Measurements from ENCODE around the gene ARFRP1.

The ARFRP1 gene

GRCh38 chr20:63701329-63702035, 6.3 kb downstream of the ARFRP1 start:
- DNase-seq, result no peak

GRCh38 chr20:63701051-63701328, 6.8 kb downstream of the ARFRP1 start:
- no peak for DNase-seq

- no peak for DNase-seq
Observed at GRCh38 chr20:63700199-63701050, 7.4 kb downstream of the ARFRP1 start.

GRCh38 chr20:63699466-63700198, 8.1 kb downstream of the ARFRP1 start:
- no peak for DNase-seq

- no peak for DNase-seq
Observed at GRCh38 chr20:63698739-63699465, 8.9 kb downstream of the ARFRP1 start.

- DNase-seq, result no peak
Observed at GRCh38 chr20:63697868-63698545, 9.8 kb downstream of the ARFRP1 start.

GRCh38 chr20:63697357-63697867, 10.4 kb downstream of the ARFRP1 start:
- no peak for DNase-seq

GRCh38 chr20:63696628-63697356, 11.0 kb downstream of the ARFRP1 start, which contains the start of gene TNFRSF6B:
TNFRSF6B (plus strand) TSS chr20:63696652; CDS start chr20:63696768, 116 bp downstream.
- no peak for DNase-seq

GRCh38 chr20:63696306-63696627, 11.5 kb downstream of the ARFRP1 start:
- peak in 1 of 2 donors; percentile 42 for DNase-seq

GRCh38 chr20:63695424-63696305, 12.1 kb downstream of the ARFRP1 start:
- DNase-seq, result no peak

GRCh38 chr20:63694584-63695423, 13.0 kb downstream of the ARFRP1 start:
- DNase-seq, result no peak

- DNase-seq, result no peak
Observed at GRCh38 chr20:63693733-63694583, 13.8 kb downstream of the ARFRP1 start.

- DNase-seq, result no peak
Observed at GRCh38 chr20:63693083-63693732, 14.6 kb downstream of the ARFRP1 start.

- no peak for DNase-seq
Observed at GRCh38 chr20:63692436-63693082, 15.2 kb downstream of the ARFRP1 start.

GRCh38 chr20:63691711-63692435, 15.9 kb downstream of the ARFRP1 start:
- no peak for DNase-seq
